Panc1 (cell line): ENCODE results near the gene GJB3. TPM values are rescaled to one million over a fixed set of nuclear protein-coding genes. Genes with fewer than 3 reads are reported as not detected.
A peak's percentile ranks its signal among the peaks of the same experiment; 100 is the strongest.

Experiments
- ATAC-seq: fragments of 200-7000 bp; cut with Tn5 transposase; 2 replicates; pipeline ENCODE4 v1.9.1; 2020; ENCODE audit warnings: mild to moderate bottlenecking, moderate library complexity
- BruUV-seq: library from RNA; stranded (reverse); fragments of 400-500 nt; replicated peaks from 2 replicates; lab custom pipeline; 2021; lab: Mats Ljungman, UMichigan
- CTCF ChIA-PET: fragments of 300-600 bp; sonication (Branson Sonifier 250); formaldehyde crosslinking; loops from one replicate; lab custom pipeline; 2022; ENCODE audit warnings: antibody characterized with exemption; lab: Charles Lee
- POLR2A ChIA-PET: fragments of 300-600 bp; sonication (Branson Sonifier 250); formaldehyde crosslinking; loops from one replicate; lab custom pipeline; 2022; ENCODE audit warnings: antibody characterized with exemption; lab: Charles Lee
- DNase-seq: peaks from one replicate; pipeline ENCODE4 v3.0.0-alpha.2; 2010; ENCODE audit warnings: low read depth, low spot score
- H3K27ac ChIP-seq: 2 replicates; pipeline ENCODE4 v1.5.1; 2011; ENCODE audit warnings: mild to moderate bottlenecking, low read length, inconsistent platforms
- H3K27me3 ChIP-seq: fragments of 200-500 bp; sonication (Bioruptor generic); 2 replicates; pipeline ENCODE4 v1.6.0; 2014; ENCODE audit warnings: low read length, inconsistent platforms; ENCODE audit not compliant: control insufficient read depth, insufficient read depth
- H3K36me3 ChIP-seq: fragments of 200-500 bp; sonication (Bioruptor generic); 2 replicates; pipeline ENCODE4 v1.5.1; 2014; ENCODE audit warnings: inconsistent platforms, mild to moderate bottlenecking, low read length, moderate library complexity; ENCODE audit not compliant: control insufficient read depth, insufficient read depth
- H3K4me1 ChIP-seq: 2 replicates; pipeline ENCODE4 v1.5.1; 2011; ENCODE audit warnings: inconsistent platforms, mild to moderate bottlenecking, low read length, moderate library complexity; ENCODE audit not compliant: control insufficient read depth, insufficient read depth
- H3K4me3 ChIP-seq, 2 experiments: 2 replicates each; pipeline ENCODE4 v1.5.1; 2011 to 2012; ENCODE audit warnings: low read depth in 2 of 2, low read length in 2 of 2, mild to moderate bottlenecking in 2 of 2, inconsistent platforms in 1 of 2, moderate library complexity in 1 of 2
- H3K9me3 ChIP-seq: fragments of 200-500 bp; sonication (Bioruptor generic); 2 replicates; pipeline ENCODE4 v1.5.1; 2014; ENCODE audit warnings: low read depth, mild to moderate bottlenecking, inconsistent platforms, low read length, moderate library complexity; ENCODE audit not compliant: control insufficient read depth, insufficient read depth
- CTCF ChIP-seq: fragments of 450-650 bp; IDR thresholded peaks from 2 replicates; pipeline ENCODE4 v1.5.1; 2017; ENCODE audit warnings: mild to moderate bottlenecking
- SIN3A ChIP-seq: IDR thresholded peaks from 2 replicates; pipeline ENCODE4 v1.6.1; 2012; ENCODE audit warnings: low read depth, mild to moderate bottlenecking, low read length, moderate library complexity, borderline replicate concordance; ENCODE audit not compliant: insufficient read depth
- TCF7L2 ChIP-seq: IDR thresholded peaks from 2 replicates; pipeline ENCODE4 v1.6.1; 2011; ENCODE audit warnings: mild to moderate bottlenecking, low read depth, low read length, inconsistent platforms
- in situ Hi-C: cut with HindIII; loops from 2 replicates; pipeline ENCODE4 v1.10.0; 2016; ENCODE audit warnings: low sequenced_read_pairs, low pct_unique_long_range_greater_than_20kb
- intact Hi-C: fragments of 100-400 bp; cut with micrococcal nuclease; formaldehyde crosslinking; loops from one replicate; pipeline ENCODE4 v1.10.0; 2022; ENCODE audit not compliant: unreplicated experiment
- total RNA-seq: library from RNA; stranded (reverse); gene quantifications from one replicate; pipeline ENCODE4 v1.2.1, GENCODE V29; 2021; ENCODE audit not compliant: unreplicated experiment
- TF ChIP-seq, protein P1 (sequence below), 2 experiments: IDR thresholded peaks; 2 replicates each; pipeline ENCODE4 v1.6.1; 2011 to 2012; ENCODE audit warnings: low read depth in 2 of 2, control low read depth in 1 of 2, low read length in 1 of 2, mild to moderate bottlenecking in 1 of 2, moderate library complexity in 1 of 2; ENCODE audit not compliant: insufficient read depth in 1 of 2

The GJB3 gene
- total RNA-seq, 1 experiment from 2014 or later = 0.15 TPM

DNA sequence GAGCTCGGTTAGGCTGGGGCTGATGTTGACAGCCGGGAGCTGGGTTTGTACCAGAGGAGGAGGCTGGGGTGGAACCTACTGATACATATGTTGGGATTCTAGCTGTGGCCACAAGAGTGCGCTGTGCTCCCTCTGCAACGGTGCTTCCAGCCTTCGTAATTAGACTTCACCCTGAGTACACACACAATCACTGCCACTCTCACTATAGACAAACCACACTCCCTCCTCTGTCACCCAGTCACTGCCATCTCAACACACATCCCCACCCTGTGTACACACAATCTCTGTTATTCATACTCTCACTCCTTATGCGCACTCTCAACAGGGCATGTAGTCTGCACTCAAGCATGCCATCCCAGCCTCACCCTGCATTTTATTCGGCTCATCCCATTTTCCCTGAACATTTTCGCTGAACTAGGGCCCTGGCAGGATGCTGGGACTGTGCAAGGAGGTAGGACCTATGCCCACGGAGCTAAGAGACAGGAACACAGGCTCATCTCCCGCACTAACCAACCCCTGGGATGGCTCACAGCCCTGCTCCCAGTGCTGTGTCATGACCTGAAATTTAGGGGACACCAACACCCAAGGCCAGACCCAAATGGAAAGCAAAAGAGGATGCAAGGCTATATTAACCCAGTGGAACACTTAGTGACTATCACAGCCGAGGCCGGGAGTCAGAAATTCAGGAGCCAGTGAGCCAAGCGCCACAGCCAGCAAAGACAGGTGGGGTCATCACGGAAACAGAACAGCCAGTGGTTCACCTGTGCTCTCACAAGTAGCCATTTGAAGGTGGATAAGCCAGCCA lies 5.7 kb downstream of the GJB3 start:
- in situ Hi-C loops = no loop called here

DNA sequence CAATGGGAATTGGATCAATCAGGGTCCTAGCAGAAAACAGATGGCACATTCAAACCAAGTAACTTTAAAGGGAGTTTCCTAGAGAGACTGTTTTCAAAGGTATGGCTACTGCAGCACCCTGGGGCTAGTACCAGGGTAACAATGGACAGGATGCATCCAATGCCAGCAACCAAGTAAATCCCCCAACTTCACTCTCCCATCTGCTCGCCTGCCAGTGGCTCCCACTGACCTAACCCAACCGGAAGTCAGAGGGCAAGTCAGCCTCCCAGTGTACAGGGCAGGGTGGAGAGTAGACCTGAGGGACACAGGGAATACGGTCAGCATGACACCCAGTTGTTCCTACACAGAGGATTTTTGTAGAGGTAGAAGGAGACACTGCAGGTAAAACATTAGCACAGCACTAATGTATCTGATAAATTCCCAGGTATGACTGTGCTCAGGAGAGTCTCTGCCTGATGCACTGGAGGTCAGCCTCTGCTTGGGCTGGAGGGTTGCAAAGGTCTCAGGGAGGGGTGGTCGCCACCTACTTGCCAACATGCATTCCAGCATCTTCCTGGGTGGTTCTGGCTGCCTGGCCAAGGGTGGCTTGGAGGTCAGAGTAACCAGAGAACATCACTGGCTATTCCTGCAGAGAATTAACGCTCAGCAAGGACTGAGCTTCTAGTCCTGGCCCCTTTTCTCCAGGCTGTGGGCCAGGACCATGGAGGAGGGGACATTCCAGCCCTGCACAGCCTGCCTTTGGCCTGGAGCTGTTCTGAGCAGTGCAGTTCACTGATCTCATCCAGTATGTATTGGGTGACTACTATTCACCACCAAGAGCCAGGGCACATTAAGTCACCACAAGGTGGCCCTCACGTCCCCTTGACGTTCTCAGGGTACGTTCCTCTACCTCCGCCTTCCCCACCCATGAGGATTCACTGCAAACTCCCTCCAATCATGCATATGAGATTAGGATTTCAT lies 6.7 kb downstream of the GJB3 start:
- no peak overlapping the region for H3K27ac ChIP-seq
- no TSS peak for BruUV-seq
- CTCF ChIA-PET = no interaction called here
- no peaks in the 10 kb centered on the region for H3K4me1 ChIP-seq
- DNase-seq = no peak
- in situ Hi-C loops = no loop called here
- no peaks in the 10 kb centered on the region for H3K27me3 ChIP-seq
- no peaks in the 10 kb centered on the region for H3K36me3 ChIP-seq
- H3K4me3 ChIP-seq = no peak overlapping the region
- H3K9me3 ChIP-seq = no peaks in the 10 kb centered on the region
- no peak for ATAC-seq
- POLR2A ChIA-PET = no interaction called here
- TF ChIP-seq CTCF (no peak), SIN3A (no peak), TCF7L2 (no peak)
- TF ChIP-seq, protein P1, sequence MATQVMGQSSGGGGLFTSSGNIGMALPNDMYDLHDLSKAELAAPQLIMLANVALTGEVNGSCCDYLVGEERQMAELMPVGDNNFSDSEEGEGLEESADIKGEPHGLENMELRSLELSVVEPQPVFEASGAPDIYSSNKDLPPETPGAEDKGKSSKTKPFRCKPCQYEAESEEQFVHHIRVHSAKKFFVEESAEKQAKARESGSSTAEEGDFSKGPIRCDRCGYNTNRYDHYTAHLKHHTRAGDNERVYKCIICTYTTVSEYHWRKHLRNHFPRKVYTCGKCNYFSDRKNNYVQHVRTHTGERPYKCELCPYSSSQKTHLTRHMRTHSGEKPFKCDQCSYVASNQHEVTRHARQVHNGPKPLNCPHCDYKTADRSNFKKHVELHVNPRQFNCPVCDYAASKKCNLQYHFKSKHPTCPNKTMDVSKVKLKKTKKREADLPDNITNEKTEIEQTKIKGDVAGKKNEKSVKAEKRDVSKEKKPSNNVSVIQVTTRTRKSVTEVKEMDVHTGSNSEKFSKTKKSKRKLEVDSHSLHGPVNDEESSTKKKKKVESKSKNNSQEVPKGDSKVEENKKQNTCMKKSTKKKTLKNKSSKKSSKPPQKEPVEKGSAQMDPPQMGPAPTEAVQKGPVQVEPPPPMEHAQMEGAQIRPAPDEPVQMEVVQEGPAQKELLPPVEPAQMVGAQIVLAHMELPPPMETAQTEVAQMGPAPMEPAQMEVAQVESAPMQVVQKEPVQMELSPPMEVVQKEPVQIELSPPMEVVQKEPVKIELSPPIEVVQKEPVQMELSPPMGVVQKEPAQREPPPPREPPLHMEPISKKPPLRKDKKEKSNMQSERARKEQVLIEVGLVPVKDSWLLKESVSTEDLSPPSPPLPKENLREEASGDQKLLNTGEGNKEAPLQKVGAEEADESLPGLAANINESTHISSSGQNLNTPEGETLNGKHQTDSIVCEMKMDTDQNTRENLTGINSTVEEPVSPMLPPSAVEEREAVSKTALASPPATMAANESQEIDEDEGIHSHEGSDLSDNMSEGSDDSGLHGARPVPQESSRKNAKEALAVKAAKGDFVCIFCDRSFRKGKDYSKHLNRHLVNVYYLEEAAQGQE (IDR thresholded peaks at IDR 0.05; ENCODE audit: insufficient read depth in 1 of 2, low read depth in 2 of 2, low read length in 1 of 2) = no peak
- intact Hi-C loops = no loop called here

More for the DNA sequence above, 5.7 kb downstream of the GJB3 start:
- no TSS peak for BruUV-seq
- Histone ChIP-seq H3K9me3 (no peaks in the 10 kb centered on the region), H3K36me3 (peaks cover 5% of the 10 kb centered on the region; the same call in 1 of the 2 replicates), H3K27ac (no peak overlapping the region), H3K4me3 (no peak overlapping the region), H3K4me1 (no peaks in the 10 kb centered on the region), H3K27me3 (no peaks in the 10 kb centered on the region)
- ChIA-PET POLR2A (interaction anchor here (0.7 kb wide), 1 partner anchor 40 kb away, joined by 3 read pairs; no protein-coding TSS in a partner anchor), CTCF (interaction anchor here (0.5 to 1.0 kb wide), 5 partner anchors 66 to 856 kb away, joined by 6 to 8 read pairs (median 6); no protein-coding TSS in a partner anchor)
- peak; percentile 53 for DNase-seq
- intact Hi-C loops = loop anchor here (1.0 kb wide), 1 partner anchor 66 kb away; no protein-coding TSS in a partner anchor
- TF ChIP-seq, protein P1 (IDR thresholded peaks at IDR 0.05; ENCODE audit: insufficient read depth in 1 of 2, low read depth in 2 of 2, low read length in 1 of 2) = no peak
- TF ChIP-seq SIN3A = no peak
- peak; percentile 95 for TF ChIP-seq CTCF
- peak; percentile 88 for ATAC-seq
